Hepatocyte (in vitro differentiated cells): Measurements from ENCODE around the gene STARD10.

ENCODE experiments used
- CTCF ChIP-seq: fragments of 200-600 bp; sonication (generic); IDR thresholded peaks from 2 replicates; pipeline ENCODE4 v1.5.1; 2016; ENCODE audit warnings: antibody characterized with exemption, mild to moderate bottlenecking; ENCODE audit not compliant: poor library complexity
- EZH2 ChIP-seq: fragments of 200-600 bp; sonication (generic); IDR thresholded peaks from 2 replicates; pipeline ENCODE4 v1.6.1; 2016; ENCODE audit warnings: antibody characterized with exemption, mild to moderate bottlenecking, borderline replicate concordance

- TF ChIP-seq CTCF: no peak
- TF ChIP-seq EZH2: no peak
These were observed 51.1 kb downstream of the STARD10 start for GRCh38 chr11:72742513-72743320.
